SK-N-SH (cell line): Measurements from ENCODE around the gene STK11IP.
A peak's percentile ranks its signal among the peaks of the same experiment; 100 is the strongest.

Experiments used
- CTCF ChIP-seq: fragments of 200-600 bp; sonication (generic); IDR thresholded peaks from 2 replicates; pipeline ENCODE4 v1.6.1; 2017; ENCODE audit warnings: antibody characterized with exemption, mild to moderate bottlenecking, moderate library complexity
- GABPA ChIP-seq: IDR thresholded peaks from 2 replicates; pipeline ENCODE4 v1.4.0; 2012; ENCODE audit warnings: low read depth, mild to moderate bottlenecking
- GATA2 ChIP-seq: sonication (generic); formaldehyde crosslinking; IDR thresholded peaks from 2 replicates; pipeline ENCODE4 v1.5.0; 2020; ENCODE audit warnings: mild to moderate bottlenecking, missing genetic modification reagents
- TEAD4 ChIP-seq: IDR thresholded peaks from 2 replicates; pipeline ENCODE4 v1.4.0; 2012; ENCODE audit warnings: mild to moderate bottlenecking, borderline replicate concordance; ENCODE audit not compliant: insufficient read depth
- USF2 ChIP-seq: fragments of 150-350 bp; IDR thresholded peaks from 2 replicates; pipeline ENCODE4 v1.6.1; 2017; ENCODE audit warnings: antibody characterized with exemption, low read length, low read depth, borderline replicate concordance
- YY1 ChIP-seq: IDR thresholded peaks from 2 replicates; pipeline ENCODE4 v1.4.0; 2012; ENCODE audit warnings: low read depth, mild to moderate bottlenecking

- TF ChIP-seq GABPA (peak; percentile 62; the same call in 1 of the 2 replicates), USF2 (no peak), YY1 (no peak), CTCF (no peak), GATA2 (CRISPR knock-in tag) (peak; percentile 87), TEAD4 (no peak)
These were observed 26.1 kb upstream of the STK11IP start, which contains the start of gene OBSL1 for GRCh38 chr2:219571311-219572236.
